HEK293 (cell line): ENCODE measurements around the gene CCNY.

Experiments
- CTCF ChIA-PET: fragments of 350-600 bp; formaldehyde crosslinking; extraction: SDS; loops from one replicate; lab custom pipeline; 2021; ENCODE audit warnings: antibody characterized with exemption; lab: Yijun Ruan, JAX
- POLR2A ChIA-PET: fragments of 300-600 bp; formaldehyde crosslinking; extraction: SDS; loops from one replicate; lab custom pipeline; 2020; ENCODE audit warnings: antibody characterized with exemption, inconsistent platforms; lab: Yijun Ruan, JAX
- H3K27ac ChIP-seq: fragments of 200-500 bp; sonication (Bioruptor generic); 2 replicates; pipeline ENCODE4 v1.5.1; 2014; ENCODE audit warnings: low read depth, low read length, control low read depth, inconsistent platforms; ENCODE audit errors: extremely low read depth
- H3K36me3 ChIP-seq, 2 experiments: fragments of 200-500 bp in 1 of 2; sonication (Bioruptor generic) in 1 of 2; 1 replicate in 1 of 2; 2 replicates in 1 of 2; pipeline ENCODE4 v1.5.1; 2014 to 2017; ENCODE audit warnings: inconsistent platforms in 2 of 2, low read length in 2 of 2; ENCODE audit not compliant: control insufficient read depth in 2 of 2, insufficient read depth in 1 of 2
- H3K4me1 ChIP-seq: fragments of 200-500 bp; sonication (Bioruptor generic); 2 replicates; pipeline ENCODE4 v1.5.1; 2014; ENCODE audit warnings: mild to moderate bottlenecking, low read length, inconsistent platforms; ENCODE audit not compliant: control insufficient read depth, insufficient read depth
- H3K4me3 ChIP-seq: 2 replicates; pipeline ENCODE4 v1.5.1; 2011; ENCODE audit warnings: low read depth, mild to moderate bottlenecking, control low read depth, low read length, moderate library complexity
- H3K9me3 ChIP-seq: fragments of 200-500 bp; sonication (Bioruptor generic); 2 replicates; pipeline ENCODE4 v1.5.1; 2014; ENCODE audit warnings: low read depth, low read length, inconsistent platforms; ENCODE audit not compliant: control insufficient read depth, insufficient read depth
- FEZF1 ChIP-seq: fragments of 450-650 bp; formaldehyde crosslinking; IDR thresholded peaks from 2 replicates; pipeline ENCODE4 v1.5.1; 2016; ENCODE audit warnings: missing biosample characterization, missing genetic modification characterization
- REST ChIP-seq: fragments of 450-650 bp; formaldehyde crosslinking; IDR thresholded peaks from 2 replicates; pipeline ENCODE4 v1.5.1; 2016; ENCODE audit warnings: missing biosample characterization, missing genetic modification characterization
- SCRT2 ChIP-seq: fragments of 450-650 bp; formaldehyde crosslinking; IDR thresholded peaks from 2 replicates; pipeline ENCODE4 v1.5.1; 2016; ENCODE audit warnings: missing biosample characterization, missing genetic modification characterization
- ZBTB49 ChIP-seq: fragments of 450-650 bp; formaldehyde crosslinking; IDR thresholded peaks from 2 replicates; pipeline ENCODE4 v1.5.1; 2016; ENCODE audit warnings: missing biosample characterization, missing genetic modification characterization, low read depth
- ZBTB7A ChIP-seq: fragments of 450-650 bp; formaldehyde crosslinking; IDR thresholded peaks from 2 replicates; pipeline ENCODE4 v1.5.1; 2016; ENCODE audit warnings: low read depth, missing biosample characterization, missing genetic modification characterization
- ZFP37 ChIP-seq: fragments of 450-650 bp; formaldehyde crosslinking; IDR thresholded peaks from 2 replicates; pipeline ENCODE4 v1.5.1; 2016; ENCODE audit warnings: missing biosample characterization, missing genetic modification characterization
- ZNF157 ChIP-seq: fragments of 450-650 bp; formaldehyde crosslinking; IDR thresholded peaks from 2 replicates; pipeline ENCODE4 v1.5.1; 2016; ENCODE audit warnings: missing biosample characterization, missing genetic modification characterization
- ZNF16 ChIP-seq: fragments of 450-650 bp; formaldehyde crosslinking; IDR thresholded peaks from 2 replicates; pipeline ENCODE4 v1.5.1; 2016; ENCODE audit warnings: low read depth, missing biosample characterization, missing genetic modification characterization
- ZNF214 ChIP-seq: fragments of 450-650 bp; formaldehyde crosslinking; IDR thresholded peaks from 2 replicates; pipeline ENCODE4 v1.5.1; 2017; ENCODE audit warnings: missing biosample characterization, mild to moderate bottlenecking, missing genetic modification characterization, borderline replicate concordance
- ZNF239 ChIP-seq: fragments of 450-650 bp; formaldehyde crosslinking; IDR thresholded peaks from 2 replicates; pipeline ENCODE4 v1.5.1; 2016; ENCODE audit warnings: missing biosample characterization, missing genetic modification characterization
- ZNF416 ChIP-seq: fragments of 450-650 bp; formaldehyde crosslinking; IDR thresholded peaks from 2 replicates; pipeline ENCODE4 v1.5.1; 2016; ENCODE audit warnings: missing biosample characterization, missing genetic modification characterization
- ZNF571 ChIP-seq: fragments of 450-650 bp; formaldehyde crosslinking; IDR thresholded peaks from 2 replicates; pipeline ENCODE4 v1.5.0; 2017; ENCODE audit warnings: missing biosample characterization, missing genetic modification characterization
- ZNF626 ChIP-seq: fragments of 450-650 bp; sonication (Bioruptor Pico); formaldehyde crosslinking; IDR thresholded peaks from 2 replicates; pipeline ENCODE4 v1.5.1; 2018; ENCODE audit warnings: missing biosample characterization, missing genetic modification characterization, inconsistent platforms
- TF ChIP-seq, protein P1 (sequence below): fragments of 450-650 bp; formaldehyde crosslinking; IDR thresholded peaks from 2 replicates; pipeline ENCODE4 v1.5.1; 2016; ENCODE audit warnings: missing biosample characterization, missing genetic modification characterization, borderline replicate concordance

Gene CCNY

GRCh38 chr10:35568483-35569015, 232.2 kb downstream of the CCNY start:
- no peaks in the 10 kb centered on the region for H3K4me1 ChIP-seq
- CTCF ChIA-PET: interaction anchor here (0.5 to 1.8 kb wide), 2 partner anchors 13 to 335 kb away, joined by 3 to 4 read pairs; no protein-coding TSS in a partner anchor
- H3K27ac ChIP-seq: no peak overlapping the region
- POLR2A ChIA-PET: no interaction called here
- peaks cover 0 to 31% of the 10 kb centered on the region in 2 experiments; a peak in 2 of 3 replicates for H3K36me3 ChIP-seq
- H3K4me3 ChIP-seq: no peak overlapping the region
- H3K9me3 ChIP-seq: no peaks in the 10 kb centered on the region
- TF ChIP-seq, protein P1, sequence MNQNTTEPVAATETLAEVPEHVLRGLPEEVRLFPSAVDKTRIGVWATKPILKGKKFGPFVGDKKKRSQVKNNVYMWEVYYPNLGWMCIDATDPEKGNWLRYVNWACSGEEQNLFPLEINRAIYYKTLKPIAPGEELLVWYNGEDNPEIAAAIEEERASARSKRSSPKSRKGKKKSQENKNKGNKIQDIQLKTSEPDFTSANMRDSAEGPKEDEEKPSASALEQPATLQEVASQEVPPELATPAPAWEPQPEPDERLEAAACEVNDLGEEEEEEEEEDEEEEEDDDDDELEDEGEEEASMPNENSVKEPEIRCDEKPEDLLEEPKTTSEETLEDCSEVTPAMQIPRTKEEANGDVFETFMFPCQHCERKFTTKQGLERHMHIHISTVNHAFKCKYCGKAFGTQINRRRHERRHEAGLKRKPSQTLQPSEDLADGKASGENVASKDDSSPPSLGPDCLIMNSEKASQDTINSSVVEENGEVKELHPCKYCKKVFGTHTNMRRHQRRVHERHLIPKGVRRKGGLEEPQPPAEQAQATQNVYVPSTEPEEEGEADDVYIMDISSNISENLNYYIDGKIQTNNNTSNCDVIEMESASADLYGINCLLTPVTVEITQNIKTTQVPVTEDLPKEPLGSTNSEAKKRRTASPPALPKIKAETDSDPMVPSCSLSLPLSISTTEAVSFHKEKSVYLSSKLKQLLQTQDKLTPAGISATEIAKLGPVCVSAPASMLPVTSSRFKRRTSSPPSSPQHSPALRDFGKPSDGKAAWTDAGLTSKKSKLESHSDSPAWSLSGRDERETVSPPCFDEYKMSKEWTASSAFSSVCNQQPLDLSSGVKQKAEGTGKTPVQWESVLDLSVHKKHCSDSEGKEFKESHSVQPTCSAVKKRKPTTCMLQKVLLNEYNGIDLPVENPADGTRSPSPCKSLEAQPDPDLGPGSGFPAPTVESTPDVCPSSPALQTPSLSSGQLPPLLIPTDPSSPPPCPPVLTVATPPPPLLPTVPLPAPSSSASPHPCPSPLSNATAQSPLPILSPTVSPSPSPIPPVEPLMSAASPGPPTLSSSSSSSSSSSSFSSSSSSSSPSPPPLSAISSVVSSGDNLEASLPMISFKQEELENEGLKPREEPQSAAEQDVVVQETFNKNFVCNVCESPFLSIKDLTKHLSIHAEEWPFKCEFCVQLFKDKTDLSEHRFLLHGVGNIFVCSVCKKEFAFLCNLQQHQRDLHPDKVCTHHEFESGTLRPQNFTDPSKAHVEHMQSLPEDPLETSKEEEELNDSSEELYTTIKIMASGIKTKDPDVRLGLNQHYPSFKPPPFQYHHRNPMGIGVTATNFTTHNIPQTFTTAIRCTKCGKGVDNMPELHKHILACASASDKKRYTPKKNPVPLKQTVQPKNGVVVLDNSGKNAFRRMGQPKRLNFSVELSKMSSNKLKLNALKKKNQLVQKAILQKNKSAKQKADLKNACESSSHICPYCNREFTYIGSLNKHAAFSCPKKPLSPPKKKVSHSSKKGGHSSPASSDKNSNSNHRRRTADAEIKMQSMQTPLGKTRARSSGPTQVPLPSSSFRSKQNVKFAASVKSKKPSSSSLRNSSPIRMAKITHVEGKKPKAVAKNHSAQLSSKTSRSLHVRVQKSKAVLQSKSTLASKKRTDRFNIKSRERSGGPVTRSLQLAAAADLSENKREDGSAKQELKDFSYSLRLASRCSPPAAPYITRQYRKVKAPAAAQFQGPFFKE (tag by site-specific recombination): no peak
- no peak for TF ChIP-seq ZNF16 (tag by site-specific recombination)
- no peak for TF ChIP-seq ZFP37 (tag by site-specific recombination)
- TF ChIP-seq ZBTB7A: no peak
- no peak for TF ChIP-seq ZBTB49 (tag by site-specific recombination)
- no peak for TF ChIP-seq SCRT2 (tag by site-specific recombination)
- TF ChIP-seq ZNF626: no peak
- TF ChIP-seq ZNF416 (tag by site-specific recombination): no peak

GRCh38 chr10:35569111-35569707, 232.9 kb downstream of the CCNY start:
- no peaks in the 10 kb centered on the region for H3K4me1 ChIP-seq
- H3K9me3 ChIP-seq: no peaks in the 10 kb centered on the region
- no peak for TF ChIP-seq FEZF1
- no peak for TF ChIP-seq ZNF157 (tag by site-specific recombination)
- no peak for TF ChIP-seq ZNF214 (tag by site-specific recombination)
- TF ChIP-seq REST (tag by site-specific recombination): no peak
- no peak for TF ChIP-seq ZNF416 (tag by site-specific recombination)
- no peak for TF ChIP-seq ZNF571 (tag by site-specific recombination)
- TF ChIP-seq ZNF239 (tag by site-specific recombination): no peak
- ChIA-PET POLR2A (no interaction called here), CTCF (no interaction called here)
- peaks cover 0 to 31% of the 10 kb centered on the region in 2 experiments; a peak in 2 of 3 replicates for H3K36me3 ChIP-seq
- H3K27ac ChIP-seq: no peak overlapping the region
- no peak overlapping the region for H3K4me3 ChIP-seq
